ENCODE data around the gene STARD13.

The STARD13 gene

DNA sequence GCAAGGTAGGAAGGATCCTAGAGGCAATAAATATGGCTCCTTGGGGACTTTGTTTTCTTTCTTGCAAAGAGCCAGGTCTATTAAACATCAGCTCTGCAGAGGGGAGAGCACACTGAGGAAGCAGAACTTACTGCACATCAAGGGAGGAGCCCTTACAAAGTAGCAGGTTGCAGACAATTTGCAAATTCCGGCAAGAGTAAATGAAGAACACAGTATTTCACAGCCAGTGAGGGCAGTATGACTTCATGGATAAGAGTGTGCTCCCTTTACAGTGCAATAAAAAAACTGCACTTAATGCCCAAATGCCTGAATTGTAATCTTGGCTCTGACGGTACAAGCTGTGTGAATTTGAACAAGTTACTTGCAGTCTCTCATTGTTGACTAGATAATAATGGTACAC lies 75.5 kb downstream of the STARD13 start:
- no peak for DNase-seq (ENCODE audit: low read depth in 1 of 2, low spot score in 1 of 2)
- TF ChIP-seq POLR2AphosphoS5 (IDR thresholded peaks at IDR 0.05; ENCODE audit: low read depth) = no peak
- TF ChIP-seq, protein P1, sequence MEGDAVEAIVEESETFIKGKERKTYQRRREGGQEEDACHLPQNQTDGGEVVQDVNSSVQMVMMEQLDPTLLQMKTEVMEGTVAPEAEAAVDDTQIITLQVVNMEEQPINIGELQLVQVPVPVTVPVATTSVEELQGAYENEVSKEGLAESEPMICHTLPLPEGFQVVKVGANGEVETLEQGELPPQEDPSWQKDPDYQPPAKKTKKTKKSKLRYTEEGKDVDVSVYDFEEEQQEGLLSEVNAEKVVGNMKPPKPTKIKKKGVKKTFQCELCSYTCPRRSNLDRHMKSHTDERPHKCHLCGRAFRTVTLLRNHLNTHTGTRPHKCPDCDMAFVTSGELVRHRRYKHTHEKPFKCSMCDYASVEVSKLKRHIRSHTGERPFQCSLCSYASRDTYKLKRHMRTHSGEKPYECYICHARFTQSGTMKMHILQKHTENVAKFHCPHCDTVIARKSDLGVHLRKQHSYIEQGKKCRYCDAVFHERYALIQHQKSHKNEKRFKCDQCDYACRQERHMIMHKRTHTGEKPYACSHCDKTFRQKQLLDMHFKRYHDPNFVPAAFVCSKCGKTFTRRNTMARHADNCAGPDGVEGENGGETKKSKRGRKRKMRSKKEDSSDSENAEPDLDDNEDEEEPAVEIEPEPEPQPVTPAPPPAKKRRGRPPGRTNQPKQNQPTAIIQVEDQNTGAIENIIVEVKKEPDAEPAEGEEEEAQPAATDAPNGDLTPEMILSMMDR (IDR thresholded peaks at IDR 0.05; ENCODE audit: insufficient read depth, low read length) = no peak
- no peak for TF ChIP-seq SPI1 (IDR thresholded peaks at IDR 0.05; ENCODE audit: borderline replicate concordance, low read depth)
- TF ChIP-seq GABPA (IDR thresholded peaks at IDR 0.05; ENCODE audit: low read depth) = no peak
- TF ChIP-seq, protein P2, sequence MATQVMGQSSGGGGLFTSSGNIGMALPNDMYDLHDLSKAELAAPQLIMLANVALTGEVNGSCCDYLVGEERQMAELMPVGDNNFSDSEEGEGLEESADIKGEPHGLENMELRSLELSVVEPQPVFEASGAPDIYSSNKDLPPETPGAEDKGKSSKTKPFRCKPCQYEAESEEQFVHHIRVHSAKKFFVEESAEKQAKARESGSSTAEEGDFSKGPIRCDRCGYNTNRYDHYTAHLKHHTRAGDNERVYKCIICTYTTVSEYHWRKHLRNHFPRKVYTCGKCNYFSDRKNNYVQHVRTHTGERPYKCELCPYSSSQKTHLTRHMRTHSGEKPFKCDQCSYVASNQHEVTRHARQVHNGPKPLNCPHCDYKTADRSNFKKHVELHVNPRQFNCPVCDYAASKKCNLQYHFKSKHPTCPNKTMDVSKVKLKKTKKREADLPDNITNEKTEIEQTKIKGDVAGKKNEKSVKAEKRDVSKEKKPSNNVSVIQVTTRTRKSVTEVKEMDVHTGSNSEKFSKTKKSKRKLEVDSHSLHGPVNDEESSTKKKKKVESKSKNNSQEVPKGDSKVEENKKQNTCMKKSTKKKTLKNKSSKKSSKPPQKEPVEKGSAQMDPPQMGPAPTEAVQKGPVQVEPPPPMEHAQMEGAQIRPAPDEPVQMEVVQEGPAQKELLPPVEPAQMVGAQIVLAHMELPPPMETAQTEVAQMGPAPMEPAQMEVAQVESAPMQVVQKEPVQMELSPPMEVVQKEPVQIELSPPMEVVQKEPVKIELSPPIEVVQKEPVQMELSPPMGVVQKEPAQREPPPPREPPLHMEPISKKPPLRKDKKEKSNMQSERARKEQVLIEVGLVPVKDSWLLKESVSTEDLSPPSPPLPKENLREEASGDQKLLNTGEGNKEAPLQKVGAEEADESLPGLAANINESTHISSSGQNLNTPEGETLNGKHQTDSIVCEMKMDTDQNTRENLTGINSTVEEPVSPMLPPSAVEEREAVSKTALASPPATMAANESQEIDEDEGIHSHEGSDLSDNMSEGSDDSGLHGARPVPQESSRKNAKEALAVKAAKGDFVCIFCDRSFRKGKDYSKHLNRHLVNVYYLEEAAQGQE (IDR thresholded peaks at IDR 0.05; ENCODE audit: insufficient replicate concordance, low read depth) = no peak
- Histone ChIP-seq H3K27me3 (ENCODE audit: insufficient read depth, poor library complexity, severe bottlenecking) (no peaks in the 10 kb centered on the region), H3K27ac (replicated peaks) (no peak overlapping the region), H3K4me3 (replicated peaks; ENCODE audit: insufficient read depth, low read length) (no peak overlapping the region)

- Histone ChIP-seq H3K4me3 (replicated peaks; ENCODE audit: insufficient read depth, low read length) (no peak overlapping the region), H3K27me3 (ENCODE audit: insufficient read depth, poor library complexity, severe bottlenecking) (no peaks in the 10 kb centered on the region), H3K27ac (replicated peaks) (no peak overlapping the region)
- DNase-seq (ENCODE audit: low read depth in 1 of 2, low spot score in 1 of 2) = no peak
- TF ChIP-seq, protein P1 (IDR thresholded peaks at IDR 0.05; ENCODE audit: insufficient read depth, low read length) = no peak
- TF ChIP-seq GABPA (IDR thresholded peaks at IDR 0.05; ENCODE audit: low read depth) (no peak), POLR2AphosphoS5 (IDR thresholded peaks at IDR 0.05; ENCODE audit: low read depth) (no peak), SPI1 (IDR thresholded peaks at IDR 0.05; ENCODE audit: borderline replicate concordance, low read depth) (no peak)
- TF ChIP-seq, protein P2 (IDR thresholded peaks at IDR 0.05; ENCODE audit: insufficient replicate concordance, low read depth) = no peak
These were observed 77.0 kb downstream of the STARD13 start for GRCh38 chr13:33208290-33209220.

- Histone ChIP-seq H3K27ac (replicated peaks) (no peak overlapping the region), H3K27me3 (ENCODE audit: insufficient read depth, poor library complexity, severe bottlenecking) (no peaks in the 10 kb centered on the region), H3K4me3 (replicated peaks; ENCODE audit: insufficient read depth, low read length) (no peak overlapping the region)
- DNase-seq (ENCODE audit: low read depth in 1 of 2, low spot score in 1 of 2) = no peak
- TF ChIP-seq POLR2AphosphoS5 (IDR thresholded peaks at IDR 0.05; ENCODE audit: low read depth) (no peak), GABPA (IDR thresholded peaks at IDR 0.05; ENCODE audit: low read depth) (no peak), SPI1 (IDR thresholded peaks at IDR 0.05; ENCODE audit: borderline replicate concordance, low read depth) (no peak)
- TF ChIP-seq, protein P2 (IDR thresholded peaks at IDR 0.05; ENCODE audit: insufficient replicate concordance, low read depth) = no peak
- TF ChIP-seq, protein P1 (IDR thresholded peaks at IDR 0.05; ENCODE audit: insufficient read depth, low read length) = no peak
These were observed 78.0 kb downstream of the STARD13 start for GRCh38 chr13:33207615-33207961.
